NB4 (cell line): ENCODE results near the gene MFSD11.

Experiments used
- MYC ChIP-seq: IDR thresholded peaks from 2 replicates; pipeline ENCODE4 v1.6.1; 2011; ENCODE audit warnings: low read depth, low read length
- POLR2A ChIP-seq: IDR thresholded peaks from 2 replicates; pipeline ENCODE4 v1.6.1; 2011; ENCODE audit warnings: mild to moderate bottlenecking; ENCODE audit not compliant: insufficient read length; ENCODE audit errors: extremely low read depth
- TF ChIP-seq, protein P1 (sequence below): IDR thresholded peaks from one replicate; pipeline ENCODE4 v1.5.1; 2012; ENCODE audit warnings: low read depth, low read length
- TF ChIP-seq, protein P2 (sequence below): IDR thresholded peaks from 2 replicates; pipeline ENCODE4 v1.6.1; 2011; ENCODE audit warnings: low read depth, low read length

DNA sequence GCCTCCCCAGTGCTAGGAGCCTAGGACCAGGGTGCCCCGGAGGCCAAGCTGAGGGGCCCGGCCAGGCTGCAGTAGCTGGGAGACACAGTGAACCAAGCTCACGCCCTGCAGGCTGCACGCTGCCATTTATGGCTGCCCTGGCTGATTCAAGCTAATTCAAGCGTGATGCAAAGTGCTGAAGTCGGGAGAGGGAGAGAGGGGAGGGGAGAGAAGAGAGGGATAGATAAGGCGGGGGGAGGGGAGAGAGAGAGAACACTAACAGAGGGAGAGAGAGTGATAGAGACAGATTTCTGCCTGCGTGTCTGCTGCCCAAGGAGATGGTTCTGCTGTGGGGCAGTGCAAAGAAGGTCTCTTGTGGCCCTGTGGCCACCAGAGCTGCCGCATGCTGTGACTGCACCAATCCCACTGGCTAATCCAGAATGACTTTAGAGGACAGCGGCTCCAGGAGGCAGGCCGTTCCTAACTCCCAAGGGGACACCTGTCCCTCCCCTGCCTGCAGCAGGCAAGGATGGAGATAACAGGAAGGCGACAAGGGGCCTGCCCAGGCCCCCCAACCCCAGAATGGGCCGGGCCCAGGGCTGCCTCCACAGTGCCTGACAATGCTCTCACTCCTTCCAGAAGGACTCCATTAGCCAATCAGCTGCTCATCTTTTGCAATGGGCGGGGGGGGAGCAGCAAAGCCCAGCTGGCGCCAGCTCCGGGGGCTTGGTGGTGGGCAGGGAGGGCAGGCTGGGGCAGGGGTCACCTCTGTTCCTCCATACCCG is 40.0 kb upstream of the MFSD11 start:
- TF ChIP-seq, protein P1, sequence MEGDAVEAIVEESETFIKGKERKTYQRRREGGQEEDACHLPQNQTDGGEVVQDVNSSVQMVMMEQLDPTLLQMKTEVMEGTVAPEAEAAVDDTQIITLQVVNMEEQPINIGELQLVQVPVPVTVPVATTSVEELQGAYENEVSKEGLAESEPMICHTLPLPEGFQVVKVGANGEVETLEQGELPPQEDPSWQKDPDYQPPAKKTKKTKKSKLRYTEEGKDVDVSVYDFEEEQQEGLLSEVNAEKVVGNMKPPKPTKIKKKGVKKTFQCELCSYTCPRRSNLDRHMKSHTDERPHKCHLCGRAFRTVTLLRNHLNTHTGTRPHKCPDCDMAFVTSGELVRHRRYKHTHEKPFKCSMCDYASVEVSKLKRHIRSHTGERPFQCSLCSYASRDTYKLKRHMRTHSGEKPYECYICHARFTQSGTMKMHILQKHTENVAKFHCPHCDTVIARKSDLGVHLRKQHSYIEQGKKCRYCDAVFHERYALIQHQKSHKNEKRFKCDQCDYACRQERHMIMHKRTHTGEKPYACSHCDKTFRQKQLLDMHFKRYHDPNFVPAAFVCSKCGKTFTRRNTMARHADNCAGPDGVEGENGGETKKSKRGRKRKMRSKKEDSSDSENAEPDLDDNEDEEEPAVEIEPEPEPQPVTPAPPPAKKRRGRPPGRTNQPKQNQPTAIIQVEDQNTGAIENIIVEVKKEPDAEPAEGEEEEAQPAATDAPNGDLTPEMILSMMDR, result no peak
- TF ChIP-seq POLR2A (no peak), MYC (no peak)
- TF ChIP-seq, protein P2, sequence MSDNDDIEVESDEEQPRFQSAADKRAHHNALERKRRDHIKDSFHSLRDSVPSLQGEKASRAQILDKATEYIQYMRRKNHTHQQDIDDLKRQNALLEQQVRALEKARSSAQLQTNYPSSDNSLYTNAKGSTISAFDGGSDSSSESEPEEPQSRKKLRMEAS, result no peak
